ENCODE results near the gene SLC38A8. TPM values are rescaled to one million over a fixed set of nuclear protein-coding genes. Genes with fewer than 3 reads are reported as not detected.

The SLC38A8 gene
- total RNA-seq, 4 donors from 2014 or later: not detected

- Histone ChIP-seq H3K4me1 (no peaks in the 10 kb centered on the region), H3K36me3 (no peaks in the 10 kb centered on the region)
- TF ChIP-seq POLR2AphosphoS5 (IDR thresholded peaks at IDR 0.05): no peak
- TF ChIP-seq POLR2A (IDR thresholded peaks at IDR 0.05): no peak
- no peak for TF ChIP-seq EP300 (IDR thresholded peaks at IDR 0.05)
Measured at GRCh38 chr16:83996481-83997252, 45.9 kb downstream of the SLC38A8 start.

GRCh38 chr16:83995754-83996153 is 46.8 kb downstream of the SLC38A8 start:
- 24% methylated on average over 11 of the region's 21 CpGs for WGBS
- Histone ChIP-seq H3K4me3 (no peak overlapping the region), H3K9me3 (no peaks in the 10 kb centered on the region), H3K27me3 (peaks cover 30% of the 10 kb centered on the region), H3K4me1 (no peaks in the 10 kb centered on the region), H3K27ac (no peak overlapping the region), H3K36me3 (no peaks in the 10 kb centered on the region)
- TF ChIP-seq POLR2AphosphoS5 (IDR thresholded peaks at IDR 0.05) (no peak), CTCF (IDR thresholded peaks at IDR 0.05) (no peak)
- DNase-seq (ENCODE audit: low spot score in 2 of 2): no peak

More at GRCh38 chr16:83996481-83997252, 45.9 kb downstream of the SLC38A8 start:
- Histone ChIP-seq H3K27me3 (peaks cover 30% of the 10 kb centered on the region), H3K9me3 (no peaks in the 10 kb centered on the region), H3K4me3 (no peak overlapping the region), H3K27ac (no peak overlapping the region)
- WGBS: 83% methylated on average over 13 of the region's 15 CpGs
- no peak for DNase-seq (ENCODE audit: low spot score in 2 of 2)

GRCh38 chr16:83994703-83995102 is 47.9 kb downstream of the SLC38A8 start:
- TF ChIP-seq CTCF (IDR thresholded peaks at IDR 0.05): no peak
- TF ChIP-seq EP300 (IDR thresholded peaks at IDR 0.05): no peak
- no peak for TF ChIP-seq POLR2A (IDR thresholded peaks at IDR 0.05)
- no peak for TF ChIP-seq POLR2AphosphoS5 (IDR thresholded peaks at IDR 0.05)
- H3K9me3 ChIP-seq: no peaks in the 10 kb centered on the region
- H3K36me3 ChIP-seq: no peaks in the 10 kb centered on the region
- 82% methylated on average over 13 of the region's 13 CpGs for WGBS
- peaks cover 36% of the 10 kb centered on the region for H3K27me3 ChIP-seq
- no peaks in the 10 kb centered on the region for H3K4me1 ChIP-seq
- no peak for DNase-seq (ENCODE audit: low spot score in 2 of 2)
- no peak overlapping the region for H3K4me3 ChIP-seq
- H3K27ac ChIP-seq: no peak overlapping the region

- Histone ChIP-seq H3K9me3 (no peaks in the 10 kb centered on the region), H3K4me1 (no peaks in the 10 kb centered on the region), H3K27me3 (peaks cover 33% of the 10 kb centered on the region), H3K36me3 (no peaks in the 10 kb centered on the region), H3K27ac (no peak overlapping the region), H3K4me3 (no peak overlapping the region)
- WGBS: 92% methylated on average over 4 of the region's 8 CpGs
- TF ChIP-seq CTCF (IDR thresholded peaks at IDR 0.05) (no peak), POLR2AphosphoS5 (IDR thresholded peaks at IDR 0.05) (no peak), EP300 (IDR thresholded peaks at IDR 0.05) (no peak), POLR2A (IDR thresholded peaks at IDR 0.05) (no peak)
- DNase-seq (ENCODE audit: low spot score in 2 of 2): no peak
Measured at GRCh38 chr16:83994087-83994486, 48.5 kb downstream of the SLC38A8 start.

- H3K4me3 ChIP-seq: no peak overlapping the region
- H3K9me3 ChIP-seq: no peaks in the 10 kb centered on the region
- no peak overlapping the region for H3K27ac ChIP-seq
- no peak for TF ChIP-seq POLR2AphosphoS5 (IDR thresholded peaks at IDR 0.05)
- no peak for TF ChIP-seq EP300 (IDR thresholded peaks at IDR 0.05)
- TF ChIP-seq POLR2A (IDR thresholded peaks at IDR 0.05): no peak
- TF ChIP-seq CTCF (IDR thresholded peaks at IDR 0.05): no peak
- peaks cover 29% of the 10 kb centered on the region for H3K27me3 ChIP-seq
- no peaks in the 10 kb centered on the region for H3K36me3 ChIP-seq
- 58% methylated on average over 6 of the region's 6 CpGs for WGBS
- DNase-seq (ENCODE audit: low spot score in 2 of 2): no peak
- H3K4me1 ChIP-seq: no peaks in the 10 kb centered on the region
Measured at GRCh38 chr16:83992624-83993023, 50.0 kb downstream of the SLC38A8 start.

Data from suprapubic skin (tissue), 4 donors.